K562 (cell line): ENCODE data around the gene CRACR2B. TPM values are rescaled to one million over a fixed set of nuclear protein-coding genes. Genes with fewer than 3 reads are reported as not detected.
A peak's percentile ranks its signal among the peaks of the same experiment; 100 is the strongest.

Experiments
- ARID1B ChIP-seq: fragments of 450-650 bp; IDR thresholded peaks from 2 replicates; pipeline ENCODE4 v1.6.1; 2016; ENCODE audit warnings: antibody characterized with exemption, mild to moderate bottlenecking, inconsistent platforms
- CCNT2 ChIP-seq: IDR thresholded peaks from 2 replicates; pipeline ENCODE4 v1.6.1; 2011; ENCODE audit warnings: borderline replicate concordance, low read depth, mild to moderate bottlenecking, moderate library complexity, mixed read lengths, low read length; ENCODE audit not compliant: insufficient read length; ENCODE audit errors: extremely low read depth
- ELF4 ChIP-seq: fragments of 450-650 bp; formaldehyde crosslinking; IDR thresholded peaks from 2 replicates; pipeline ENCODE4 v1.4.0; 2022; ENCODE audit warnings: missing genetic modification characterization
- GABPB1 ChIP-seq: sonication (generic); formaldehyde crosslinking; IDR thresholded peaks from 2 replicates; pipeline ENCODE4 v1.8.0; 2022; ENCODE audit warnings: mild to moderate bottlenecking, missing genetic modification reagents
- KLF1 ChIP-seq: fragments of 450-650 bp; IDR thresholded peaks from 2 replicates; pipeline ENCODE4 v1.6.1; 2016; ENCODE audit warnings: missing genetic modification characterization, missing compliant biosample characterization
- MAFG ChIP-seq: fragments of 450-650 bp; conservative IDR thresholded peaks from 2 replicates; pipeline ENCODE4 v1.6.1; 2016; ENCODE audit warnings: missing genetic modification characterization, missing compliant biosample characterization
- MLLT1 ChIP-seq, 2 experiments: fragments of 450-650 bp; IDR thresholded peaks; 2 replicates each; pipeline ENCODE4 v1.6.1; 2016
- NONO ChIP-seq, 2 experiments: fragments of 200-400 bp in 1 of 2; fragments of 450-650 bp in 1 of 2; formaldehyde crosslinking in 1 of 2; IDR thresholded peaks; 2 replicates each; pipeline ENCODE4 v1.6.1; 2017; ENCODE audit warnings: low read depth in 2 of 2, mild to moderate bottlenecking in 2 of 2, moderate library complexity in 2 of 2, low read length in 1 of 2
- POLR2AphosphoS5 ChIP-seq: IDR thresholded peaks from 2 replicates; pipeline ENCODE4 v1.6.1; 2011; ENCODE audit warnings: mild to moderate bottlenecking, low read depth, low read length, moderate library complexity; ENCODE audit not compliant: control insufficient read depth, insufficient read depth
- POLR2B ChIP-seq: fragments of 450-650 bp; IDR thresholded peaks from 2 replicates; pipeline ENCODE4 v1.6.1; 2018; ENCODE audit warnings: low read depth; ENCODE audit not compliant: partially characterized antibody
- POU5F1 ChIP-seq: fragments of 150-350 bp; IDR thresholded peaks from 2 replicates; pipeline ENCODE4 v1.6.1; 2014; ENCODE audit warnings: borderline replicate concordance, low read length, low read depth, mild to moderate bottlenecking; ENCODE audit not compliant: partially characterized antibody
- RAD51 ChIP-seq: fragments of 450-650 bp; IDR thresholded peaks from 2 replicates; pipeline ENCODE4 v1.7.1; 2016; ENCODE audit warnings: low read depth, mild to moderate bottlenecking, borderline replicate concordance
- SAFB2 ChIP-seq: fragments of 200-400 bp; formaldehyde crosslinking; IDR thresholded peaks from 2 replicates; pipeline ENCODE4 v1.6.1; 2018; ENCODE audit warnings: borderline replicate concordance, low read length, low read depth, moderate library complexity; ENCODE audit not compliant: severe bottlenecking
- SUPT5H ChIP-seq: fragments of 450-650 bp; IDR thresholded peaks from 2 replicates; pipeline ENCODE4 v1.6.1; 2016
- TFAP4 ChIP-seq: sonication (generic); formaldehyde crosslinking; IDR thresholded peaks from 2 replicates; pipeline ENCODE4 v1.8.0; 2022; ENCODE audit warnings: missing genetic modification reagents, mild to moderate bottlenecking, moderate library complexity, borderline replicate concordance
- ZFP1 ChIP-seq: fragments of 450-650 bp; formaldehyde crosslinking; IDR thresholded peaks from 2 replicates; pipeline ENCODE4 v1.4.0; 2020; ENCODE audit warnings: mild to moderate bottlenecking, mixed read lengths
- ZNF124 ChIP-seq: sonication (generic); formaldehyde crosslinking; IDR thresholded peaks from 2 replicates; pipeline ENCODE4 v1.8.1; 2022; ENCODE audit warnings: missing genetic modification reagents
- ZNF277 ChIP-seq: fragments of 250-450 bp; sonication (Bioruptor Pico); IDR thresholded peaks from 2 replicates; pipeline ENCODE4 v1.8.0; 2022; ENCODE audit warnings: inconsistent platforms, mild to moderate bottlenecking, moderate library complexity, borderline replicate concordance
- ZNF57 ChIP-seq: fragments of 450-650 bp; formaldehyde crosslinking; IDR thresholded peaks from 2 replicates; pipeline ENCODE4 v1.4.0; 2020; ENCODE audit warnings: mild to moderate bottlenecking, moderate library complexity
- ZNF785 ChIP-seq: fragments of 250-450 bp; sonication (Bioruptor Pico); IDR thresholded peaks from 2 replicates; pipeline ENCODE4 v1.4.0; 2020; ENCODE audit warnings: mild to moderate bottlenecking
- polyA plus RNA-seq, 8 experiments: library from polyadenylated mRNA; depleted of rRNA in 4 of 8; stranded (reverse) in 5 of 8; unstranded in 3 of 8; fragments of >200 nt; fragmentation: Nextera tagmentation in 2 of 8; fragmentation: Illumina TruSeq in 1 of 8; extraction: Ambion mirVana in 2 of 8; extraction: Trizol in 1 of 8; gene quantifications; 2 replicates each; pipeline versions ENCODE4 v1.2.1 to v1.2.3, GENCODE V29; 2011 to 2014; ENCODE audit warnings: inconsistent platforms in 1 of 8, missing spikeins in 1 of 8
- total RNA-seq, 7 experiments: library from RNA; depleted of rRNA in 6 of 7; stranded (reverse); fragments of >200 nt in 6 of 7; fragmentation: Illumina TruSeq in 2 of 7; extraction: Trizol in 2 of 7; gene quantifications; 2 replicates each; pipeline versions ENCODE4 v1.2.1 to v1.2.3, GENCODE V29; 2011 to 2021; ENCODE audit warnings: low replicate concordance in 1 of 7
- TF ChIP-seq, protein P1 (sequence below), 3 experiments: fragments of 200-800 bp in 1 of 3; sonication (Bioruptor generic) in 1 of 3; sonication (generic) in 1 of 3; formaldehyde crosslinking in 1 of 3; IDR thresholded peaks; 2 replicates each; pipeline versions ENCODE4 v1.6.1 to v1.8.0; 2016 to 2022; ENCODE audit warnings: mild to moderate bottlenecking in 2 of 3, missing compliant biosample characterization in 2 of 3, missing genetic modification characterization in 2 of 3, missing genetic modification reagents in 1 of 3
- TF ChIP-seq, protein P2 (sequence below): sonication (generic); formaldehyde crosslinking; IDR thresholded peaks from 2 replicates; pipeline ENCODE4 v1.8.1; 2022; ENCODE audit warnings: missing genetic modification reagents

The CRACR2B gene
- total and polyA plus RNA-seq, 9 of the 15 experiments (the other 6 are each of a cell fraction or from before 2014, with no cell fraction given) = 0.10 to 51.0 (median 6.0) TPM

GRCh38 chr11:813456-814096 lies 14.1 kb upstream of the CRACR2B start (continued):
- TF ChIP-seq ZNF277 (CRISPR knock-in tag) (no peak), SUPT5H (peak; percentile 80), ZNF57 (no peak), RAD51 (no peak), CCNT2 (no peak), SAFB2 (no peak), TFAP4 (CRISPR knock-in tag) (0 out of 2 replicates have a peak, but pooled peaks have one; percentile 44), ARID1B (no peak), ELF4 (CRISPR knock-in tag) (no peak), ZNF785 (no peak), ZFP1 (CRISPR knock-in tag) (no peak), GABPB1 (no peak), POU5F1 (no peak), POLR2B (peak; percentile 71), MLLT1 (IDR thresholded peaks at IDR 0.05) (no peak), NONO (IDR thresholded peaks at IDR 0.05; ENCODE audit: low read depth in 2 of 2, low read length in 1 of 2) (no peak), KLF1 (no peak), MAFG (tag) (no peak), POLR2AphosphoS5 (peak; percentile 70), ZNF124 (CRISPR knock-in tag) (no peak)
- TF ChIP-seq, protein P1, sequence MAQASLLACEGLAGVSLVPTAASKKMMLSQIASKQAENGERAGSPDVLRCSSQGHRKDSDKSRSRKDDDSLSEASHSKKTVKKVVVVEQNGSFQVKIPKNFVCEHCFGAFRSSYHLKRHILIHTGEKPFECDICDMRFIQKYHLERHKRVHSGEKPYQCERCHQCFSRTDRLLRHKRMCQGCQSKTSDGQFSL (CRISPR knock-in tag; IDR thresholded peaks at IDR 0.05) = peak; percentile 34; the same call in 1 of the 2 replicates
- TF ChIP-seq, protein P1 (tag; IDR thresholded peaks at IDR 0.05) = no peak
- TF ChIP-seq, protein P2, sequence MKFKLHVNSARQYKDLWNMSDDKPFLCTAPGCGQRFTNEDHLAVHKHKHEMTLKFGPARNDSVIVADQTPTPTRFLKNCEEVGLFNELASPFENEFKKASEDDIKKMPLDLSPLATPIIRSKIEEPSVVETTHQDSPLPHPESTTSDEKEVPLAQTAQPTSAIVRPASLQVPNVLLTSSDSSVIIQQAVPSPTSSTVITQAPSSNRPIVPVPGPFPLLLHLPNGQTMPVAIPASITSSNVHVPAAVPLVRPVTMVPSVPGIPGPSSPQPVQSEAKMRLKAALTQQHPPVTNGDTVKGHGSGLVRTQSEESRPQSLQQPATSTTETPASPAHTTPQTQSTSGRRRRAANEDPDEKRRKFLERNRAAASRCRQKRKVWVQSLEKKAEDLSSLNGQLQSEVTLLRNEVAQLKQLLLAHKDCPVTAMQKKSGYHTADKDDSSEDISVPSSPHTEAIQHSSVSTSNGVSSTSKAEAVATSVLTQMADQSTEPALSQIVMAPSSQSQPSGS = no peak
